ENCODE measurements around the gene CALHM6. TPM values are rescaled to one million over a fixed set of nuclear protein-coding genes. Genes with fewer than 3 reads are reported as not detected.

The CALHM6 gene
- polyA plus RNA-seq, 1 of the 3 experiments (the other 2 are of a cell fraction) = 0.51 TPM

GRCh38 chr6:116500969-116501433 lies 39.8 kb downstream of the CALHM6 start:
- no peaks in the 10 kb centered on the region; the same call in 1 of the 2 replicates for H3K27me3 ChIP-seq (ENCODE audit: insufficient read depth)
- CTCF ChIA-PET = no interaction called here
- H3K36me3 ChIP-seq (replicated peaks in 1 of 2; ENCODE audit: control insufficient read depth in 1 of 2, insufficient read depth in 2 of 2, low read length in 1 of 2) = no peaks in the 10 kb centered on the region
- no peak overlapping the region for H3K4me3 ChIP-seq (ENCODE audit: low read depth in 2 of 2, low read length in 1 of 2)
- no peaks in the 10 kb centered on the region for H3K4me1 ChIP-seq (ENCODE audit: control insufficient read depth in 1 of 2, insufficient read depth in 2 of 2, low read depth in 1 of 2, low read length in 1 of 2)
- 72% methylated on average over 6 of the region's 9 CpGs for WGBS (ENCODE audit: low lambda C conversion rate)
- H3K9me3 ChIP-seq = no peaks in the 10 kb centered on the region
- no peak overlapping the region for H2AFZ ChIP-seq (ENCODE audit: low read depth)
- H3K79me2 ChIP-seq (ENCODE audit: insufficient read depth) = no peaks in the 10 kb centered on the region
- TF ChIP-seq JUND (IDR thresholded peaks at IDR 0.05) = no peak
- no peak for TF ChIP-seq ELF1 (IDR thresholded peaks at IDR 0.05)
- TF ChIP-seq GABPA (IDR thresholded peaks at IDR 0.05; ENCODE audit: low read depth) = no peak
- TF ChIP-seq YY1 (IDR thresholded peaks at IDR 0.05; ENCODE audit: low read depth) = no peak
- no peak for TF ChIP-seq RFX5 (IDR thresholded peaks at IDR 0.05; ENCODE audit: low read length)
- no peak for TF ChIP-seq CTCF (IDR thresholded peaks at IDR 0.05)
- TF ChIP-seq SMC3 (IDR thresholded peaks at IDR 0.05; ENCODE audit: low read depth, low read length) = no peak
- no peak for TF ChIP-seq EZH2phosphoT487 (IDR thresholded peaks at IDR 0.05; ENCODE audit: borderline replicate concordance, low read depth)
- no peak for TF ChIP-seq USF1 (IDR thresholded peaks at IDR 0.05; ENCODE audit: borderline replicate concordance, low read depth)
- no peak for TF ChIP-seq RCOR1 (IDR thresholded peaks at IDR 0.05; ENCODE audit: low read length)
- TF ChIP-seq NFIC (IDR thresholded peaks at IDR 0.05; ENCODE audit: borderline replicate concordance) = no peak
- no peak for TF ChIP-seq TCF12 (IDR thresholded peaks at IDR 0.05)
- no peak for TF ChIP-seq ZBTB33 (IDR thresholded peaks at IDR 0.05; ENCODE audit: borderline replicate concordance, low read depth)
- H3K27ac ChIP-seq (ENCODE audit: low read depth in 2 of 2, low read length in 1 of 2) = no peak overlapping the region
- POLR2A ChIA-PET = no interaction called here
- H3F3A ChIP-seq (replicated peaks; ENCODE audit: insufficient read depth) = no peaks in the 10 kb centered on the region
- no peak overlapping the region for H3K9ac ChIP-seq
- no peaks in the 10 kb centered on the region for H4K20me1 ChIP-seq (ENCODE audit: insufficient read depth)
- no peak overlapping the region for H3K4me2 ChIP-seq
- H3K9me2 ChIP-seq = no peaks in the 10 kb centered on the region
- no peak for DNase-seq

GRCh38 chr6:116507324-116507723 lies 46.1 kb downstream of the CALHM6 start:
- no peak overlapping the region for H3K4me2 ChIP-seq
- H3K36me3 ChIP-seq (replicated peaks in 1 of 2; ENCODE audit: control insufficient read depth in 1 of 2, insufficient read depth in 2 of 2, low read length in 1 of 2) = no peaks in the 10 kb centered on the region
- peaks cover 0 to 9% of the 10 kb centered on the region in 2 experiments; a peak in 2 of 4 replicates for H3K4me1 ChIP-seq (ENCODE audit: control insufficient read depth in 1 of 2, insufficient read depth in 2 of 2, low read depth in 1 of 2, low read length in 1 of 2)
- no peak for DNase-seq
- H3K9ac ChIP-seq = no peak overlapping the region
- H3K4me3 ChIP-seq (ENCODE audit: low read depth in 2 of 2, low read length in 1 of 2) = no peak overlapping the region
- WGBS (ENCODE audit: low lambda C conversion rate) = 63% methylated on average over 3 of the region's 3 CpGs
- peaks cover 2% of the 10 kb centered on the region; the same call in 1 of the 2 replicates for H3K79me2 ChIP-seq (ENCODE audit: insufficient read depth)
- H4K20me1 ChIP-seq (ENCODE audit: insufficient read depth) = no peaks in the 10 kb centered on the region
- ChIA-PET CTCF (interaction anchor here (0.7 kb wide), 1 partner anchor 219 kb away, joined by 3 read pairs; no protein-coding TSS in a partner anchor), POLR2A (no interaction called here)
- peaks cover 4% of the 10 kb centered on the region for H3F3A ChIP-seq (replicated peaks; ENCODE audit: insufficient read depth)
- H3K9me3 ChIP-seq = no peaks in the 10 kb centered on the region
- H3K27me3 ChIP-seq (ENCODE audit: insufficient read depth) = no peaks in the 10 kb centered on the region
- no peak overlapping the region for H3K27ac ChIP-seq (ENCODE audit: low read depth in 2 of 2, low read length in 1 of 2)
- H2AFZ ChIP-seq (ENCODE audit: low read depth) = no peak overlapping the region
- TF ChIP-seq FOSL2 (IDR thresholded peaks at IDR 0.05; ENCODE audit: borderline replicate concordance, low read depth) (no peak), MAX (IDR thresholded peaks at IDR 0.05; ENCODE audit: low read depth) (no peak), CHD2 (IDR thresholded peaks at IDR 0.05; ENCODE audit: low read length, partially characterized antibody) (no peak), TAF1 (IDR thresholded peaks at IDR 0.05; ENCODE audit: borderline replicate concordance, low read depth, low read length) (no peak), POLR2AphosphoS5 (IDR thresholded peaks at IDR 0.05; ENCODE audit: low read depth, low read length) (no peak), RAD21 (IDR thresholded peaks at IDR 0.05; ENCODE audit: low read length) (no peak)
- H3K9me2 ChIP-seq = no peaks in the 10 kb centered on the region
